Stimulated activated naive CD8-positive, alpha-beta T cell treated with anti-CD3 and anti-CD28 coated beads, Interleukin-15, Interleukin-2, amounts not matched to agents 100 U/mL and 50 U/mL, for 24 hours (primary cell): ENCODE results near the gene UBE2E2.

ENCODE experiments used
- ATAC-seq: fragments of 150-1000 bp; cut with Tn5 transposase; one replicate; pipeline ENCODE4 v1.10.0; 2021
- DNase-seq: peaks from one replicate; pipeline ENCODE4 v3.0.0; 2021

The UBE2E2 gene

DNA sequence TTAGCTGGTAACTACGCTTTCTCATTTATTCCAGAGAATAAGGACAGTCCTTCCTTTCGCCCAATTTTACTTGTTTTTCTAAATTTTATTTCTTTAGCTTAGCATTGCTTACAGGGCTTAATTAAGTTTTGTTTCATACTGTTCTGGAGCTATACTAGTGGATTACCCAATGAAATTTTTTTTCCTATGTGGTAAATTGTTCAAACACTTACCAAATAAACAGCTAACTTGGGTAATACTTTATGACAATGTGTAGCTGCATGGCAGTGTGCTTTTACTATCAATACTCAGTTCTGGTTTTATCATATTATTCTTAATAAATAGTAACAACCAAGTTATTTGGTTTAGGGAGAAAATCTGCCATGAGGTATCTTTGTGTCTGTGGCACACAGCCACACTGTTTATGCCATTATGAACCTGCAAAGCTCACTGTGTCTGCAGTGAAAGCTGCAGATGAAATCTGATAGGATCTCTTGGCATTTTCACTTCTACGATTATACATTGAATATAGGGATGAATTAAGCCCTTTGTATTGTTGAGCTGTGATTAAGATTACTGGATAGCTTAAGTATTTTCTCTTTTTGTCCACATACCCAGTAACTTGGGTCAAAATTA, 37.2 kb downstream of the UBE2E2 start:
- ATAC-seq (no peak), DNase-seq (no peak)

- ATAC-seq (no peak), DNase-seq (no peak)
These were observed 38.1 kb downstream of the UBE2E2 start for GRCh38 chr3:23241256-23241655.

- no peak for DNase-seq
These were observed 39.0 kb downstream of the UBE2E2 start for GRCh38 chr3:23242106-23242505.

DNA sequence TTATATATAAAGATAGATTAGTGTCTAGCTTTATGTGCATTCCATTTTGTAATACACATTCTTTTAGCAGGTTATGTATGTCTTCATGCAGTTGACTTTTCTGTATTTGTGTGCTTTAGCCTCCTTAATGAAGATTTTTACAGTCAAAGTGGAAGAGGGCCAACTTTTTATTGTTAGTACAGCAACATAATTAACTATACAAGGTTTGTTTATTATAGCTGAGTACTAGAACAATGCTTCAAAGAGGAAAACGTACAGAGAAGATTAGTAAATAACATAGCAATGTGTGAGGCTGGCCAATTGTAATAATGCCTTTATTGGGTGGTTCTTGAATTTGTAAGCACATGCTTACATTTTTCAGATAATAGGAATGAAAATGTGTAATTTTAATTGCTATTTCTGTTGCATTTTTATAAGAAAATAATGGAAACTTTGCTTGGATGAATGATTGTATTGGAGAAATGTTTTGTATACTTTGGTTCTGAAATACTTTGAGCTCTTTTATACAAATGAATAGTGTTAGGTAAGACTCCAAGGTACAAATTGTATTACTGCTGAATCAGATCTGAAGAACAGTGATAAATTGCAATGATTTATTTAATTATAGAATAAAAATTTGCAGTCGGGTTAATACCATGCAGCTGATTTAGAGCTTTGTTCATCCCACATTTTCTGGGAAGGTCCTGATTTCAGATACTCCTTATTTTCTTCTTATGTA, 41.4 kb downstream of the UBE2E2 start:
- DNase-seq (no peak), ATAC-seq (no peak)

More at GRCh38 chr3:23242106-23242505, 39.0 kb downstream of the UBE2E2 start:
- no peak for ATAC-seq

- DNase-seq (no peak), ATAC-seq (no peak)
These were observed 43.5 kb downstream of the UBE2E2 start for GRCh38 chr3:23246651-23247050.

GRCh38 chr3:23248594-23249131, 45.5 kb downstream of the UBE2E2 start:
- DNase-seq, result no peak
- ATAC-seq, result no peak

GRCh38 chr3:23249961-23250360, 46.8 kb downstream of the UBE2E2 start:
- peak; percentile 61 for ATAC-seq
- no peak for DNase-seq

DNA sequence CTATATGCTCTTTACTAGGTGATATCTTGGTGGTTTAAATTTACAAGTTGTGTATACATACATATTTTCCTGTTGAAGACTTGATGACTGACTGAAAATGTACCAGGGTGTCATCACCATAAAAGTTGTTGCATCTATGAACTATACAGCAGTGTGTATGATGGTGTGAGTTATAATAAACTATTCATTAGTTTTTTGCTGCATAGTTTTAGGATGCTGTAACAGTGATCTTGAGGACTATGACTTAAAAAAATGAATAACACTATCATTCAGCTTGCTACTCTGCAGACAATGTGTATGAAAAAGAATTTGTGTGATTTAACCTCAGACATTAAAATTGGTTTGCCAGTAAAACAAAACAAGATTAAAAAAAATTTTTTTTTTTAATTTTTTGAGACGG, 49.0 kb downstream of the UBE2E2 start:
- ATAC-seq, result no peak
- DNase-seq, result no peak

DNA sequence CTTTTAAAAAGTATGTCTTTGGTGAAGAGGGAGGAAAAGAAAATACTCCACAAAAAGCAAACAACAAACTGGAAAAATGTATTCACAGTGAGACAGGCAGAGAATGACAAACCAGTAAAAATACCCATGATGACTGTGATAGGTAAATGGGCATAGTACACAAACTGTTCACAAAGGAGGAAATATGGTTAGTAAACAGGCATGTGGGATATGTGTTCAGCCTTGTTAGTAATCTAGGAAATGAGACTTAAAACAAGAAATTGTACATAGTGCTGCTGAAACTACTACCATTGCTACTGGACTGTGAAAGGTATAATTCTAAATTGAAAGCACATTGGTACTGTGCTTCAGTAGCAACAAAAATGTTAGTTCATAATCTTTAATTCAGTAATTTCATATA, 50.1 kb downstream of the UBE2E2 start:
- DNase-seq (no peak), ATAC-seq (peak; percentile 65)

DNA sequence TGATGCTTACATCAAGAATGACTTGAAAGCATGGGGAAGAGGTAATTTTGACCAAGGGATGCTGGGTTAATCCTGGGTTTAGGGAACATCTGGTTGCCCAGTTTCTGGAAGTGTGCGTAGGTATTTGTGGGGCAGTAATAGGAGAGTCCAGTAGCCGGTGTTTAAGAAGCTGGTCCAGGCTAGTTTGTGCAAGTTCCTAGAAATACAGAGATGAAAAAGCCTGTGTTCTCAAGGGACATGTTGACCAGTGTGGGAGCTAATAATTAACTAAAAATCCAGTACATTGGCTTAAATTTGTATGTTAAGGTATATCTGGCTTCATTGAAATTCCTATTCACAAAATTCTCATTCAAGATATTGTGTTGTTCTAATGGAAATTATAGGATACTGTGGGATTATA, 51.2 kb downstream of the UBE2E2 start:
- ATAC-seq (no peak), DNase-seq (no peak)

- no peak for ATAC-seq
- no peak for DNase-seq
These were observed 51.7 kb downstream of the UBE2E2 start for GRCh38 chr3:23254835-23255234.

GRCh38 chr3:23256741-23257435, 53.8 kb downstream of the UBE2E2 start:
- ATAC-seq (no peak), DNase-seq (no peak)

DNA sequence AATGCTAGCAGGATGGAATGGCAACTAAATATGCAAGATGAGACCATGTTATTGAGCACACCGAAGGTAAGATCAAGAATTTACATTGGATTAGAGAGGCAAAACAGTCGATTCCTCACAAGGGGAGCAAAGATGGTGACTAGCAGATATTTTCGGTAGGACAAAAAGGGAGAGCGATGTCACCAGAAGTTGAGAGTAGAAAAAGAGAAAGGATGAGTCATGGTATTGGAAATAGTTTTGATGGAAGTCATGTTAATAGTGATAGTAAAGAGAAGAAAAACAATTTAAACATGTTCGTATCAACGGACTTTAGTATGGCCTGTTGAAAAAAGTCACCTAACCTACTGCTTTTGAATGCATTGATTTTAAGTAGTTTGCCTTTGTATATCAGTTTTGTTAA, 55.0 kb downstream of the UBE2E2 start:
- ATAC-seq (no peak), DNase-seq (no peak)

DNA sequence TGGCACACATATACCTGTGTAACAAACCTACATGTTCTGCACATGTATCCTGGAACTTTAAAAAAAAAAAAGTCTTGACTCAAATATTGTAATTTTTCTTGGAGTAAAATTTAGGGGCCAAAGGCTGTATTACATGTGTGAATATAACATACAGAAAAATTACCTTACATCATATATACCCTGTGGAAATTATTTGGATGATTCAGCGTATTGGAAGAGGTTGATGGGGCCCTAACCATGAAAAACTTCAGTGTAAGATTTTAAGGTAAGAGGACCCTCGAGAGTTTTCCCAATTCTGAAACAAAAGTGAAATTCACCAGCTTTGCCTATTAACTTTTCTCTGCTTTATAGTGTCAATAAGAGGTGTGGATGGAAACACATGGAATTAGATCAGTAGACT, 56.4 kb downstream of the UBE2E2 start:
- no peak for ATAC-seq
- DNase-seq, result no peak

- DNase-seq, result no peak
- ATAC-seq, result no peak
These were observed 59.6 kb downstream of the UBE2E2 start for GRCh38 chr3:23262766-23263165.

DNA sequence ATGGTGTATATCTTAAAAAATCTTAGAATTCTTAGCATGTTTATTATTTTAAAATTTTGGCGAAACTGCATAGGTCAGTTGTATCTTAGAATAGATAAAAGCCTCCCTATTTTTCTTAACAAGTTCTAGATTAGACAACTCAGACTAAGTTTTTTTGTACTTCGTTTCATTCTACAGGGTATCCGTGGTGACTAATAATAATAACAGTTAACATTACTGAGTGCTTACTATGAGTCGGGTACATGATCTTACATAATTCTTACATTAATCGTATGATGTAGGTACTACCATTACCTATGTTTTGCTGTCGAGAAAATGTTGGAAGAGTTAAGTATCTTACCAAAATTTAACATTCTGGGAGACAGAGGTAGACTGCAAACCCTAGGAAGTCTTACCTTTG, 60.7 kb downstream of the UBE2E2 start:
- DNase-seq (no peak), ATAC-seq (no peak)

- no peak for ATAC-seq
- DNase-seq, result no peak
These were observed 61.3 kb downstream of the UBE2E2 start for GRCh38 chr3:23264413-23264812.

DNA sequence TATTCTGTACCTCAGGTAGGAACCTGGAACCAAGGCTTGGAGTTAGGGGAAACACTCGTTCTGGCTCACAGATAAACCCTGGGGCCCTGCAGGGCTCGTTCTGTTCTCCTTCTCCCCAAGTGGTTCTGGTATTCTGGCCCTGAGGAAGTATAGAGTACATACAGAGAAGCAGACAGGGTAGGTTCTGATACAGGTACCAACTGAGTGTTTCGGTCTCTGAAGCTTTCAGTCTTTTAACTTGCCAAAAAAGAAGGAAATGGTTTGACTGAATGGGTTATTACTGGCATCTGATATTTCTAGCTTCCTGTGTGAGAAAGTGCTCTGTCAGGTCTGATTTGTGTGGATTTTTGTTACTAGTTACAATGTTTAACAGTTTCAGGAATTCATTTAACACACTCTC, 67.3 kb downstream of the UBE2E2 start:
- ATAC-seq, result no peak

DNA sequence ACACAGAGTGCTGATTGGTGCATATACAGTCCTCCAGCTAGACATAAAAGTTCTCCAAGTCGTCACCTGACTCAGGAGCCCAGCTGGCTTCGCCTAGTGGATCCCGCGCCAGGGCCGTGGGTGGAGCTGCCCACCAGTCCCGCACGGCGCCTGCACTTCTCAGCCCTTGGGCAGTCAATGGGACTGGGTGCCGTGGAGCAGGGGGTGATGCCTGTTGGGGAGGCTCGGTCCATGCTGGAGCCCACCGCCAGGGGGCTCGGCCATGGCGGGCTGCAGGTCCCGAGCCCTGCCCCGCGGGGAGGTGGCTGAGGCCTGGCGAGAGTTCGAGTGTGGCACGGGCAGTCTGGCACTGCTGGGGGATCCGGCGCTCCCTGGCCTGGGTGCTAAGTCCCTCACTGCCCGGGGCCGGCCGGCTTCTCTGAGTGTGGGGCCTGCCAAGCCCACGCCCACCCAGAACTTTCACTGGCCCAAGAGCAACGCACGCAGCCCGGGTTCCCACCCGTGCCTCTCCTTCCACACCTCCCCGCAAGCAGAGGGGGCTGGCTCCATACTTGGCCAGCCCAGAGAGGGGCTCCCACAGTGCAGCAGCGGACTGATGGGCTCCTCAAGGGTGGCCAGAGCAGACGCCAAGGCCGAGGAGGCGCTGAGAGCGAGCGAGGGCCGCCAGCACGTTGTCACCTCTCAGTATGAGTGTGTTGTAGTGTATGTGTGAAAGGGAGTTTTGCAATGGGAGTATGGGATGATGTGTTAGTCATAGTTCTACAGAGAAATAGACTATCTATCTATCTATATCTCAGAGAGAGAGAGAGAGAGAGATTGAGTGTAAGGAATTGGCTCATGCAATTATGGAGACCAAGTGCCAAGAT, 69.0 kb downstream of the UBE2E2 start:
- ATAC-seq (no peak), DNase-seq (no peak)

More for the DNA sequence above, 67.3 kb downstream of the UBE2E2 start:
- no peak for DNase-seq

GRCh38 chr3:23272820-23273219, 69.7 kb downstream of the UBE2E2 start:
- ATAC-seq (no peak), DNase-seq (no peak)

- ATAC-seq, result no peak
- no peak for DNase-seq
These were observed 71.9 kb downstream of the UBE2E2 start for GRCh38 chr3:23275061-23275460.

GRCh38 chr3:23275814-23276213, 72.7 kb downstream of the UBE2E2 start:
- ATAC-seq (no peak), DNase-seq (no peak)
